ENCODE measurements around the gene PRKCE.

PRKCE gene

GRCh38 chr2:45623098-45623497 lies 28.4 kb upstream of the PRKCE start:
- no peak for DNase-seq
- Mint-ChIP-seq H3K27me3 (peaks cover 24% of the 10 kb centered on the region), H3K9me3 (no peaks in the 10 kb centered on the region), H3K4me3 (no peak overlapping the region), H3K27ac (no peak overlapping the region), H3K4me1 (peaks cover 6% of the 10 kb centered on the region)
- no peak for ATAC-seq

GRCh38 chr2:45625824-45626223 lies 25.7 kb upstream of the PRKCE start:
- H3K4me3 Mint-ChIP-seq = no peak overlapping the region
- DNase-seq = no peak
- H3K27ac Mint-ChIP-seq = no peak overlapping the region
- no peak for ATAC-seq
- no peaks in the 10 kb centered on the region for H3K4me1 Mint-ChIP-seq
- peaks cover 12% of the 10 kb centered on the region for H3K27me3 Mint-ChIP-seq
- H3K9me3 Mint-ChIP-seq = no peaks in the 10 kb centered on the region

- no peak overlapping the region for H3K4me3 Mint-ChIP-seq
- no peak for DNase-seq
Measured at GRCh38 chr2:45626387-45627221, 24.9 kb upstream of the PRKCE start.

GRCh38 chr2:45627911-45628310 lies 23.6 kb upstream of the PRKCE start:
- H3K9me3 Mint-ChIP-seq = no peaks in the 10 kb centered on the region
- ATAC-seq (no peak), DNase-seq (no peak)
- H3K4me1 Mint-ChIP-seq = no peaks in the 10 kb centered on the region
- H3K27me3 Mint-ChIP-seq = peaks cover 23% of the 10 kb centered on the region
- no peak overlapping the region for H3K27ac Mint-ChIP-seq
- H3K4me3 Mint-ChIP-seq = no peak overlapping the region

More at GRCh38 chr2:45626387-45627221, 24.9 kb upstream of the PRKCE start:
- Mint-ChIP-seq H3K4me1 (no peaks in the 10 kb centered on the region), H3K9me3 (no peaks in the 10 kb centered on the region), H3K27ac (no peak overlapping the region), H3K27me3 (peaks cover 12% of the 10 kb centered on the region)
- ATAC-seq = no peak

GRCh38 chr2:45629971-45630370 lies 21.5 kb upstream of the PRKCE start:
- DNase-seq (no peak), ATAC-seq (no peak)
- Mint-ChIP-seq H3K4me1 (no peaks in the 10 kb centered on the region), H3K4me3 (no peak overlapping the region), H3K27me3 (peaks cover 26% of the 10 kb centered on the region), H3K27ac (no peak overlapping the region), H3K9me3 (no peaks in the 10 kb centered on the region)

- Mint-ChIP-seq H3K4me3 (no peak overlapping the region), H3K27ac (no peak overlapping the region), H3K4me1 (no peaks in the 10 kb centered on the region), H3K9me3 (no peaks in the 10 kb centered on the region), H3K27me3 (peaks cover 35% of the 10 kb centered on the region)
- ATAC-seq = no peak
- DNase-seq = no peak
Measured at GRCh38 chr2:45631319-45631718, 20.2 kb upstream of the PRKCE start.

- no peak overlapping the region for H3K27ac Mint-ChIP-seq
- no peaks in the 10 kb centered on the region for H3K9me3 Mint-ChIP-seq
- no peaks in the 10 kb centered on the region for H3K4me1 Mint-ChIP-seq
- ATAC-seq (no peak), DNase-seq (no peak)
- H3K4me3 Mint-ChIP-seq = no peak overlapping the region
- H3K27me3 Mint-ChIP-seq = peaks cover 35% of the 10 kb centered on the region
Measured at GRCh38 chr2:45631955-45632354, 19.5 kb upstream of the PRKCE start.

GRCh38 chr2:45634223-45634622 lies 17.3 kb upstream of the PRKCE start:
- H3K27ac Mint-ChIP-seq = no peak overlapping the region
- H3K4me1 Mint-ChIP-seq = no peaks in the 10 kb centered on the region
- H3K27me3 Mint-ChIP-seq = peaks cover 44% of the 10 kb centered on the region

GRCh38 chr2:45636008-45636407 lies 15.5 kb upstream of the PRKCE start:
- Mint-ChIP-seq H3K9me3 (no peaks in the 10 kb centered on the region), H3K4me3 (no peak overlapping the region), H3K27ac (no peak overlapping the region), H3K27me3 (peaks cover 53% of the 10 kb centered on the region), H3K4me1 (no peaks in the 10 kb centered on the region)
- ATAC-seq = no peak
- DNase-seq = no peak

More at GRCh38 chr2:45634223-45634622, 17.3 kb upstream of the PRKCE start:
- no peaks in the 10 kb centered on the region for H3K9me3 Mint-ChIP-seq
- H3K4me3 Mint-ChIP-seq = no peak overlapping the region
- ATAC-seq = no peak
- DNase-seq = no peak

- Mint-ChIP-seq H3K27me3 (peaks cover 52% of the 10 kb centered on the region), H3K27ac (no peak overlapping the region), H3K9me3 (no peaks in the 10 kb centered on the region), H3K4me3 (no peak overlapping the region), H3K4me1 (no peaks in the 10 kb centered on the region)
- DNase-seq (peak in 1 of 2 donors; percentile 17), ATAC-seq (peak; percentile 69)
Measured at GRCh38 chr2:45637440-45637839, 14.0 kb upstream of the PRKCE start.

GRCh38 chr2:45640576-45640975 lies 10.9 kb upstream of the PRKCE start:
- H3K27me3 Mint-ChIP-seq = peaks cover 61% of the 10 kb centered on the region

GRCh38 chr2:45643095-45643494 lies 8.4 kb upstream of the PRKCE start:
- ATAC-seq = peak; percentile 21
- Mint-ChIP-seq H3K27me3 (peaks cover 46% of the 10 kb centered on the region), H3K4me1 (peaks cover 14% of the 10 kb centered on the region), H3K4me3 (peak overlapping the region; percentile 80 to 83), H3K9me3 (no peaks in the 10 kb centered on the region), H3K27ac (peak overlapping the region in 1 of 2 donors; percentile 75)
- no peak for DNase-seq

More at GRCh38 chr2:45640576-45640975, 10.9 kb upstream of the PRKCE start:
- H3K4me3 Mint-ChIP-seq = no peak overlapping the region
- no peak for DNase-seq
- ATAC-seq = no peak
- H3K27ac Mint-ChIP-seq = no peak overlapping the region
- H3K9me3 Mint-ChIP-seq = no peaks in the 10 kb centered on the region
- H3K4me1 Mint-ChIP-seq = peaks cover 14% of the 10 kb centered on the region

GRCh38 chr2:45643543-45644542 lies 7.6 kb upstream of the PRKCE start:
- H3K4me3 Mint-ChIP-seq = peak overlapping the region; percentile 80 to 83
- ATAC-seq = peak; percentile 95
- peak overlapping the region in 1 of 2 donors; percentile 75 for H3K27ac Mint-ChIP-seq
- no peaks in the 10 kb centered on the region for H3K9me3 Mint-ChIP-seq
- H3K27me3 Mint-ChIP-seq = peaks cover 45% of the 10 kb centered on the region
- DNase-seq = peak; percentile 65 to 75
- H3K4me1 Mint-ChIP-seq = peaks cover 14% of the 10 kb centered on the region

- Mint-ChIP-seq H3K27ac (no peak overlapping the region), H3K27me3 (peaks cover 30% of the 10 kb centered on the region), H3K4me3 (no peak overlapping the region), H3K9me3 (no peaks in the 10 kb centered on the region), H3K4me1 (peaks cover 18% of the 10 kb centered on the region)
- no peak for ATAC-seq
- no peak for DNase-seq
Measured at GRCh38 chr2:45646289-45646688, 5.2 kb upstream of the PRKCE start.

GRCh38 chr2:45647356-45647755 lies 4.1 kb upstream of the PRKCE start:
- ATAC-seq = no peak

More at GRCh38 chr2:45647356-45647755, 4.1 kb upstream of the PRKCE start:
- Mint-ChIP-seq H3K27me3 (peaks cover 25% of the 10 kb centered on the region), H3K27ac (no peak overlapping the region), H3K4me3 (no peak overlapping the region), H3K9me3 (no peaks in the 10 kb centered on the region), H3K4me1 (peaks cover 23% of the 10 kb centered on the region)
- DNase-seq = no peak
